GM12872 (cell line): ENCODE data around the gene GJA4.

ENCODE experiments used
- TF ChIP-seq, protein P1 (sequence below): IDR thresholded peaks from 3 replicates; pipeline ENCODE4 v1.5.1; 2011; ENCODE audit warnings: low read depth, mild to moderate bottlenecking, low read length, moderate library complexity; ENCODE audit not compliant: insufficient read depth

Gene GJA4

GRCh38 chr1:34779526-34779925 lies 13.3 kb upstream of the GJA4 start:
- TF ChIP-seq, protein P1, sequence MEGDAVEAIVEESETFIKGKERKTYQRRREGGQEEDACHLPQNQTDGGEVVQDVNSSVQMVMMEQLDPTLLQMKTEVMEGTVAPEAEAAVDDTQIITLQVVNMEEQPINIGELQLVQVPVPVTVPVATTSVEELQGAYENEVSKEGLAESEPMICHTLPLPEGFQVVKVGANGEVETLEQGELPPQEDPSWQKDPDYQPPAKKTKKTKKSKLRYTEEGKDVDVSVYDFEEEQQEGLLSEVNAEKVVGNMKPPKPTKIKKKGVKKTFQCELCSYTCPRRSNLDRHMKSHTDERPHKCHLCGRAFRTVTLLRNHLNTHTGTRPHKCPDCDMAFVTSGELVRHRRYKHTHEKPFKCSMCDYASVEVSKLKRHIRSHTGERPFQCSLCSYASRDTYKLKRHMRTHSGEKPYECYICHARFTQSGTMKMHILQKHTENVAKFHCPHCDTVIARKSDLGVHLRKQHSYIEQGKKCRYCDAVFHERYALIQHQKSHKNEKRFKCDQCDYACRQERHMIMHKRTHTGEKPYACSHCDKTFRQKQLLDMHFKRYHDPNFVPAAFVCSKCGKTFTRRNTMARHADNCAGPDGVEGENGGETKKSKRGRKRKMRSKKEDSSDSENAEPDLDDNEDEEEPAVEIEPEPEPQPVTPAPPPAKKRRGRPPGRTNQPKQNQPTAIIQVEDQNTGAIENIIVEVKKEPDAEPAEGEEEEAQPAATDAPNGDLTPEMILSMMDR = no peak

GRCh38 chr1:34779962-34780361 lies 12.8 kb upstream of the GJA4 start:
- TF ChIP-seq, protein P1 = no peak

DNA sequence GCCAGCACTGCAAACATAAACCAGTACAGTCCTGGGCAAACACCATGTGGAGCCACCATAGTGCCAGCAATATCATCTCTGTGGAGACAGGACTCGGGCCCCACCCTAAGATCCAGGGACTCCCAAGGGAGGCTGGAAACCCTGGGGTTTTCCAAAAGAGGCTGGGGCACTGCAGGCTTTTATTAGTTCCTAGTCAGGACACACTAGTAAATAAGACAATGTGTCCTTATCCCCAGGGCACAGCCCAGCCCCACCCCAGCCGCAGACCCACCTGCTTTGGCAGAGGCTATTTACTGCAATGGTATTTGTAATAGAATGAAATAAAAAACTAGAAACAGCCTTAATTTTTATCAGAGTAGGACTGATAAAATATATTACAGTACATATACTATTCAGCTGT lies 12.3 kb upstream of the GJA4 start:
- TF ChIP-seq, protein P1 = no peak

GRCh38 chr1:34781071-34781843 lies 11.5 kb upstream of the GJA4 start, which contains the start of gene GJB3:
Gene GJB3, plus strand, starts transcription at chr1:34781214. Its CDS starts 3,549 bp downstream, at chr1:34784763.
- TF ChIP-seq, protein P1 = no peak

GRCh38 chr1:34781844-34782391 lies 10.9 kb upstream of the GJA4 start:
- TF ChIP-seq, protein P1 = no peak

DNA sequence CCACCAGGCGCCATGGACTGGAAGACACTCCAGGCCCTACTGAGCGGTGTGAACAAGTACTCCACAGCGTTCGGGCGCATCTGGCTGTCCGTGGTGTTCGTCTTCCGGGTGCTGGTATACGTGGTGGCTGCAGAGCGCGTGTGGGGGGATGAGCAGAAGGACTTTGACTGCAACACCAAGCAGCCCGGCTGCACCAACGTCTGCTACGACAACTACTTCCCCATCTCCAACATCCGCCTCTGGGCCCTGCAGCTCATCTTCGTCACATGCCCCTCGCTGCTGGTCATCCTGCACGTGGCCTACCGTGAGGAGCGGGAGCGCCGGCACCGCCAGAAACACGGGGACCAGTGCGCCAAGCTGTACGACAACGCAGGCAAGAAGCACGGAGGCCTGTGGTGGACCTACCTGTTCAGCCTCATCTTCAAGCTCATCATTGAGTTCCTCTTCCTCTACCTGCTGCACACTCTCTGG lies 8.0 kb upstream of the GJA4 start:
- TF ChIP-seq, protein P1 = no peak

DNA sequence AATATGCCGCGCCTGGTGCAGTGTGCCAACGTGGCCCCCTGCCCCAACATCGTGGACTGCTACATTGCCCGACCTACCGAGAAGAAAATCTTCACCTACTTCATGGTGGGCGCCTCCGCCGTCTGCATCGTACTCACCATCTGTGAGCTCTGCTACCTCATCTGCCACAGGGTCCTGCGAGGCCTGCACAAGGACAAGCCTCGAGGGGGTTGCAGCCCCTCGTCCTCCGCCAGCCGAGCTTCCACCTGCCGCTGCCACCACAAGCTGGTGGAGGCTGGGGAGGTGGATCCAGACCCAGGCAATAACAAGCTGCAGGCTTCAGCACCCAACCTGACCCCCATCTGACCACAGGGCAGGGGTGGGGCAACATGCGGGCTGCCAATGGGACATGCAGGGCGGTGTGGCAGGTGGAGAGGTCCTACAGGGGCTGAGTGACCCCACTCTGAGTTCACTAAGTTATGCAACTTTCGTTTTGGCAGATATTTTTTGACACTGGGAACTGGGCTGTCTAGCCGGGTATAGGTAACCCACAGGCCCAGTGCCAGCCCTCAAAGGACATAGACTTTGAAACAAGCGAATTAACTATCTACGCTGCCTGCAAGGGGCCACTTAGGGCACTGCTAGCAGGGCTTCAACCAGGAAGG lies 7.4 kb upstream of the GJA4 start:
- TF ChIP-seq, protein P1 = no peak
